DOHH2 (cell line): Measurements from ENCODE around the gene TMEM221.

Source experiments
- H3F3A ChIP-seq: fragments of 200-600 bp; sonication (generic), shearing (Covaris generic); 2 replicates; pipeline ENCODE4 v1.6.0; 2016; ENCODE audit warnings: antibody characterized with exemption, mild to moderate bottlenecking; ENCODE audit not compliant: control insufficient read depth, insufficient read depth
- H3K27ac ChIP-seq: fragments of 200-600 bp; sonication (generic); 2 replicates; pipeline ENCODE4 v1.5.1; 2014; ENCODE audit warnings: low read depth, mild to moderate bottlenecking, low read length, moderate library complexity
- H3K27me3 ChIP-seq: fragments of 200-600 bp; sonication (generic); 2 replicates; pipeline ENCODE4 v1.6.1; 2014; ENCODE audit warnings: mild to moderate bottlenecking, low read length, mixed read lengths; ENCODE audit not compliant: control insufficient read depth
- H3K36me3 ChIP-seq: fragments of 200-600 bp; sonication (generic); 2 replicates; pipeline ENCODE4 v1.6.1; 2014; ENCODE audit warnings: mild to moderate bottlenecking, low read length, moderate library complexity, mixed read lengths; ENCODE audit not compliant: control insufficient read depth
- H3K4me1 ChIP-seq: fragments of 200-600 bp; sonication (generic); 2 replicates; pipeline ENCODE4 v1.6.1; 2014; ENCODE audit warnings: mild to moderate bottlenecking, low read length, mixed read lengths; ENCODE audit not compliant: control insufficient read depth
- H3K4me2 ChIP-seq: fragments of 200-600 bp; sonication (generic); 2 replicates; pipeline ENCODE4 v1.6.0; 2014; ENCODE audit warnings: mild to moderate bottlenecking, low read length, moderate library complexity
- H3K4me3 ChIP-seq: fragments of 200-600 bp; sonication (generic); 2 replicates; pipeline ENCODE4 v1.5.1; 2014; ENCODE audit warnings: mild to moderate bottlenecking, low read length, mixed read lengths
- H3K79me2 ChIP-seq: fragments of 200-600 bp; sonication (generic); 2 replicates; pipeline ENCODE4 v1.6.1; 2014; ENCODE audit warnings: mild to moderate bottlenecking, low read length, mixed read lengths; ENCODE audit not compliant: control insufficient read depth
- H3K9me2 ChIP-seq: fragments of 200-600 bp; sonication (generic); replicated peaks from 2 replicates; pipeline ENCODE4 v1.6.1; 2014; ENCODE audit warnings: mild to moderate bottlenecking, low read length, mixed read lengths; ENCODE audit not compliant: control insufficient read depth
- H3K9me3 ChIP-seq: fragments of 200-600 bp; sonication (generic); 2 replicates; pipeline ENCODE4 v1.6.1; 2014; ENCODE audit warnings: antibody characterized with exemption, low read length, mixed read lengths; ENCODE audit not compliant: control insufficient read depth, insufficient read depth
- H4K20me1 ChIP-seq: fragments of 200-600 bp; sonication (generic); 2 replicates; pipeline ENCODE4 v1.6.0; 2014; ENCODE audit warnings: low read depth, mild to moderate bottlenecking, antibody characterized with exemption, low read length, moderate library complexity; ENCODE audit not compliant: control insufficient read depth, insufficient read depth
- CTCF ChIP-seq: fragments of 200-600 bp; sonication (generic); IDR thresholded peaks from one replicate; pipeline ENCODE4 v1.5.1; 2014; ENCODE audit warnings: antibody characterized with exemption, mild to moderate bottlenecking, low read depth, low read length; ENCODE audit not compliant: poor library complexity, severe bottlenecking
- EZH2phosphoT487 ChIP-seq: fragments of 200-600 bp; sonication (generic); IDR thresholded peaks from 2 replicates; pipeline ENCODE4 v1.6.1; 2017; ENCODE audit warnings: borderline replicate concordance, mild to moderate bottlenecking, antibody characterized with exemption, low read length, moderate library complexity, mixed read lengths

Gene TMEM221

GRCh38 chr19:17448131-17448967 is at the start of gene TMEM221:
Gene TMEM221, minus strand, starts transcription at chr19:17448668. Its CDS starts 206 bp downstream, at chr19:17448462.
- Histone ChIP-seq H3K9me2 (no peaks in the 10 kb centered on the region), H3K27me3 (peaks cover 23% of the 10 kb centered on the region), H3K4me2 (peak within 1 kb of the TSS; percentile 74), H3F3A (peaks cover 22% of the 10 kb centered on the region), H3K79me2 (no peaks in the 10 kb centered on the region), H4K20me1 (no peaks in the 10 kb centered on the region), H3K4me1 (peaks cover 32% of the 10 kb centered on the region), H3K36me3 (no peaks in the 10 kb centered on the region), H3K27ac (no peak within 1 kb of the TSS), H3K9me3 (no peaks in the 10 kb centered on the region), H3K4me3 (peak within 1 kb of the TSS; percentile 62)
- TF ChIP-seq CTCF (peak; percentile 59), EZH2phosphoT487 (0 out of 2 replicates have a peak, but pooled peaks have one; percentile 43)

- H3K36me3 ChIP-seq, result no peaks in the 10 kb centered on the region
- no peak overlapping the region for H3K27ac ChIP-seq
- H3K27me3 ChIP-seq, result no peaks in the 10 kb centered on the region
- H3K4me1 ChIP-seq, result peaks cover 24% of the 10 kb centered on the region
- H3F3A ChIP-seq, result no peaks in the 10 kb centered on the region; the same call in 1 of the 2 replicates
- H3K79me2 ChIP-seq, result no peaks in the 10 kb centered on the region
- H3K4me3 ChIP-seq, result no peak overlapping the region
- no peak for TF ChIP-seq CTCF
- TF ChIP-seq EZH2phosphoT487, result no peak
- H4K20me1 ChIP-seq, result no peaks in the 10 kb centered on the region
- no peaks in the 10 kb centered on the region for H3K9me2 ChIP-seq
- no peaks in the 10 kb centered on the region for H3K9me3 ChIP-seq
- H3K4me2 ChIP-seq, result 0 out of 2 replicates have a peak overlapping the region, but pooled peaks have one; percentile 14
Observed at GRCh38 chr19:17497149-17497798, 48.8 kb upstream of the TMEM221 start.

GRCh38 chr19:17496337-17496997 is 48.0 kb upstream of the TMEM221 start:
- no peak overlapping the region for H3K4me3 ChIP-seq
- no peaks in the 10 kb centered on the region for H3K9me3 ChIP-seq
- H4K20me1 ChIP-seq, result no peaks in the 10 kb centered on the region
- H3K79me2 ChIP-seq, result no peaks in the 10 kb centered on the region
- peaks cover 24% of the 10 kb centered on the region for H3K4me1 ChIP-seq
- no peaks in the 10 kb centered on the region; the same call in 1 of the 2 replicates for H3F3A ChIP-seq
- TF ChIP-seq EZH2phosphoT487, result no peak
- TF ChIP-seq CTCF, result peak; percentile 100
- peak overlapping the region; percentile 32 for H3K4me2 ChIP-seq
- H3K36me3 ChIP-seq, result no peaks in the 10 kb centered on the region
- H3K9me2 ChIP-seq, result no peaks in the 10 kb centered on the region
- no peaks in the 10 kb centered on the region for H3K27me3 ChIP-seq
- no peak overlapping the region for H3K27ac ChIP-seq
